SH-SY5Y (cell line): ENCODE data around the gene NOL4L.

Experiments
- GATA2 ChIP-seq: IDR thresholded peaks from 2 replicates; pipeline ENCODE4 v1.6.1; 2011; ENCODE audit warnings: mild to moderate bottlenecking, low read depth, low read length
- GATA3 ChIP-seq: IDR thresholded peaks from 2 replicates; pipeline ENCODE4 v1.6.1; 2011; ENCODE audit warnings: low read depth, mild to moderate bottlenecking, low read length, moderate library complexity

DNA sequence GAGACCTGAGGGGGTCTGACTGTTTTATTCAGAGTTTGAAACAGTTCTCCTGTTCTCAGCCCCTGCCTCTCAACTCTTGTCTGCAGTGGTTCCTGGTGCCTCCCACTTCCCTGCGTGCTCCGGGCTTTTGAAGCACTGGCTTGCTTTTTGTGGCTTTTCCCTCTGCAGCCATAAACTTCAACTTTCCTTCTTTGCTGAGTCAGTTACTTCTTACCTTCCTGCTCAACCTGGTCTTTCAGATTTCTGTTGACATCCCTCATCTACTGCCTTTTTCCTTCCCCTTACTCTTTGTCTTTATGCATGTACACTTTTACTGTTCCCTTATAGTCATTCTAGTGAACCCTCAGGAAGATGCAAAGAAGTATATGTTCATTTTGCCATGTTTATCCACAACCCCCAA, 169.6 kb downstream of the NOL4L start:
- no peak for TF ChIP-seq GATA2
- no peak for TF ChIP-seq GATA3
